ENCODE results near the gene SNX24.
"Not testable (repeated sequence)": the region's sequence is repeated elsewhere in the genome, so short reads cannot be mapped to it uniquely, and the experiment has no call there.

SNX24 gene, protein sequence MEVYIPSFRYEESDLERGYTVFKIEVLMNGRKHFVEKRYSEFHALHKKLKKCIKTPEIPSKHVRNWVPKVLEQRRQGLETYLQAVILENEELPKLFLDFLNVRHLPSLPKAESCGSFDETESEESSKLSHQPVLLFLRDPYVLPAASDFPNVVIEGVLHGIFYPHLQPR

DNA sequence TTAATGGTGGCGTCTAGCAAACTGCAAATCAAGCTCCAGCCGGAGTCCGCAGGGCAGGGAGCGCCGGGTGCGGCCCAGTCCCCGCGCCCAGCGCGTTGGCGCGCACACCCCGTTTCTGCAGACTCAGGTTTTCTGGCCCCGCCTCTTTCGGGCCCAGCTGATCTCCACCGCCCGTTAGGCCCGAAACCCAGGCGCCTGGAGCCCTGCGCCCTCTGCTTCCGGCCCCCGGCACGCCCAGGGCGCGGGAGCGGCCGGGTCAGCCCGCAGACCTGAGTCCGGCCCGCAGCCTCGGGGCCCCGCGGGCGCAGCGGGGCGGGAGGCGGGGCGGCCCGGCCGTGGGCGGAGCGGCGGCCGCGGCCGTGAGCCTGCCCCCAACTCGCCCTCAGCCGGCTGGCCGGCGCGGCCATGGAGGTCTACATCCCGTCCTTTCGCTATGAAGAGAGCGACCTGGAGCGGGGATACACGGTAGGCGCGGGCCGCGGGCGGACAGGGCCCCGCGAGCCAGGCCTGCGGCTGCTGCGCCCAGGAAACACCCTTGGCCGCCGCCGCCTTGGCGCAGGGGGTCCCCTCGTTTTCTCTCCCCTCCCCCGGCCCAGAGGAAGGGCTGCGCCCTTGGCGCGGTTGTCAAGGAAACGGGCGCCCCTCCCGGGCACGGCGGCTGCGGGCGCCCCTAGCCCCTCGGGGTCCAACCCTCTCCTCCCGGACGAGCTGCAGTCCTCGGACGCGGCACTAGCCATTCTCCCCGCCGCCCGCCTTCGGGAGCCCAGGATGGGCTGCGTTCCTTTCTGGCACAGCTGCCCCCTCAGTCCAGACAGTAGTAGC lies at the start of gene SNX24:
Gene SNX24 (plus strand): TSS at position 385 of the 822 bp plus-strand sequence. CDS start 21 bp downstream, at position 406.
- peak; percentile 28 for DNase-seq (ENCODE audit: low spot score)

DNA sequence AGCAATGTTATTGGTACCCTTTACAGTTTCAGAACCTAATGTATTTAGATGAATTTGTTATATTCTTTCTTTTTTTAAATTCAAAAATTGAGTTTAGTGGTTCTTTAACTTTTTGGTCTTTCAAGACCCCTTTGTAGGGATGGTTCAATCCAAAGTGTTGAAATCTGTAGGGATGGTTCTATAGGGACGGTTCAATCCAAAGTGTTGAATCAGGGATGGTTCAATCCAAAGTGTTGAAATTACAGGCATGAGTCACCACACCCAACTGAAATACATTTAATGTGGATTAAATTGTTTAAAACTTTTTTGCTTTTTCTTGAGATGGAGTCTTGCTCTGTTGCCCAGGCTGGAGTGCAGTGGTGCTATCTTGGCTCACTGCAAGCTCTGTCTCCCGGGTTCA lies 39.9 kb upstream of the SNX24 start:
- DNase-seq (ENCODE audit: low spot score): no peak

DNA sequence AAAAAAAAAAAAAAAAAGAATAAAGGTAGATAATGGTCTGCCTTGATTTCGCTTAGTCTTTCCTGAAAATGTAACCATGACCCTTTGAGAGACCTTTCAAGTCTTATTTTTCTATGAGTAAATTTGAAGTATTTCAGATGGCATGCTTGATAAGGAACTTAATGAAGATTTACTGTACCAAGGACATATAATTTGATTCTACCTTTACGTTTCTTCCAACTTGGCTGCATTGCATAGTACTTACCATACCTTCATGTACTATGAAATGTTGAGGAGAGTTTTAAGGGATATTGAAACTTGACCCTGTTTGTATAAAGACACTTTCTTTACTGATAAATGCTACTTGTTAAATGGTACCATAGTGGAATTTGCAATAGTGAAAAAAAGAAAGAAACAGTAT lies 35.0 kb upstream of the SNX24 start:
- DNase-seq (ENCODE audit: low spot score): no peak

DNA sequence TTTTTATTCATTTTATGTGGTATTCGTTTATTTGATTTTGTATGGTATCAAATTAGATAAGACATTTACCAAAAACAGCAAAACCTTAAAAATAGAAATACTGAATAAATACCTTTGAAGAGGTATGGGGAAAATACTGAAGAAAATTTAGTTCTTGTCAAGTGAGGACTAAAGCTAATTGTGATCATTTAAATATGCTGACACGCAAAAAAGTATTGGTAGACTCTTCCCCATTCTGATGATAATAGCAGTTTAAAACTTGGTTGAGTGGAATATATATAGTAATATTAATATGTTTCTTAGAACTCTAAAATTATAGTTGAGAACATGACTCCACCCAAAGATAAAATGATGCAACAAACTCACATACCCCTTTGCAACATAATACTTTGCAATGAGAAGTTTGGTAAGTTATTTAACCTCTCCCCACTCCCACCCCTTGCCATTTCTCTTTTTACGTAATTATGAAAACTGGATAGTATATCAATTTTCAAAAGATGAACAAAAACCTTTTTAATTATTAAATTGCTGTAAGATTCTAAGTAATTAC lies 30.1 kb upstream of the SNX24 start:
- DNase-seq (ENCODE audit: low spot score): no peak

DNA sequence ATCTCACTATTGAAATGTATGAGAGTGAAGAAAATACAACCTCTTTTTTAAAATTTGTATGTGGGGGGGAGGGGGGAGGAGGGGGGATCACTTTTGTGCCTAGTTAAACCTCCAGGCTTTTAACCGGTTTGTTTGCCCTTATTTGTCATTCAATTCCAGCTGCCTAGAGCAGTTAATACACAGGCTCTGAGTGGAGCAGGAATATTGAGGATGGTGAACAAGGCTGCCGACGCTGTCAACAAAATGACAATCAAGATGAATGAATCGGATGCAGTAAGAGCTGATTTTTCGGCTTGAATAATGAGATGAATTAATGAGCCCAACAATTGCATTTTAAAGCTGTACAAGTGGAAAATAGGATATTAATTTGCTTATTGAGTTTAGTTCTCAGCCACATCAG lies 28.7 kb upstream of the SNX24 start:
- no peak for DNase-seq (ENCODE audit: low spot score)

DNA sequence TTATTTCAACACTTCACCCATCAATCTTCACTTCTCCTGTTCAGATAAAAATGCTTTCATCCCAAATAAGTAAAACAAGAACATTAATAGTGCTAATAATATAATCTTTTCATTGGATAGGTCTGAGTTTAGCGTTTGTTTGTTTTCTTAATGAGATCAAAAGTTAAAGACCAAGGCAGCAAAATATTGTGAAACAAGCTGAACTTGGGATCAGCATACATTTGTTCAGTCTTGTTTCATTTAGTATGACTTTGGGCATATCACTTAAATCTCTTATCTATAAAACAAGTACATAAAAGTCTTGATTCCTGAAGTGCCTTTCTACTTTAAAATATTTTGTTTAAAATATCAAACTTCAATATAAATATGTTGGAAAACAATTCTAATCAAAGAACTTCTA lies 13.4 kb upstream of the SNX24 start:
- no peak for DNase-seq (ENCODE audit: low spot score)

DNA sequence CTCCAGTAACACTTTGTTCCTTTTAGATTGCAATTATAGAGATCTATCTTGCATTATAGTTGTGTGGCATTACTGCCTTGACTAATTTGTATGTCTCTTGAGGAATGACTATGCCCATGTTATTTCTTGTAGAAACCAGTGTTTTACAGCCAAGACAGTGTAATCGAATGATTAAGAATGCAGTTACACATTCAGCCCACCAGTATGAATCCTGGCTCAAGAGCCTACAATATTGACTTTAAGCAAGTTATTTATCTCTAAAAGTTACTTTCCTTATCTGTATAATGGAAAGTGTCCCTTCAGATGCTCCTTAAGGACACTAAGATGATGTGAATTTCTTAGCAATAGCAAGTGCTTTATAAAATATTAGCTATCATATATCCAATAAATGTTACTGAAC lies 9.7 kb upstream of the SNX24 start:
- no peak for DNase-seq (ENCODE audit: low spot score)

DNA sequence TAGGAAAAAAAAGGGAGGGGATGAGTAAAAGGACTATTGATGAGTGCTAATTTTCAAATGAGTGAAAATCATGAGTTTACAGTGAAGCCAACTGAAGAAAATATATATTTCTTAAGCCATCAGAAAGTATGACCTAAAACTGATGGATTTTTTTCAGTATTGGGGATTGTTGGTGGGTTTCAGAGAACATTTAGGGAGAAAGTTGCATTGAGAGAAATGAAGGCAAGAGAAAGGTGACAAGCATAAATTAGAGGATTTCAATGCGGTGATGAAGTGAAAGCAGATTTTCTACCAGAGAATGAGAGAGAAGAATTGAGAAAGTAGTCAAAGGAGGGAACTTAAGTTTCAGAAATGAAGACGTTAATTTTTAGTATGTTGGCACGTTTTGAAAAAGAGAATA lies 8.5 kb upstream of the SNX24 start:
- no peak for DNase-seq (ENCODE audit: low spot score)

DNA sequence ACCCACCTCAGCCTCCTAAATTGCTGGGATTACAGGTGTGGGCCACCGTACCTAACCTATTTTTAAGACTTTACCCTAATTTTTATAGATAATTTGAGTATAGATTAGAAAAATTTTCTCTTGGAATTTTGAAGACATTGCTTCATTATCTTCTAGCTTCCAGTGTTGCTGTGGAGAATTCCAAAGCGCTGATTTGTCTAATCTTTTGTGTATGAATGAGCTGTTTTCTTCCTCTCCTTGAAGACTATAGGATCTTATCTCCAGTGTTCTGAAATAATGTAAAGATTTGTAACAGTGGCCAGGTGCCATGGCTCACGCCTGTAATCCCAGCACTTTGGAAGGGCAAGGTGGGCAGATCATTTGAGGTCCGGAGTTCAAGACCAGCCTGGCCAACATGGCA lies 5.7 kb upstream of the SNX24 start:
- DNase-seq (ENCODE audit: low spot score): no peak

DNA sequence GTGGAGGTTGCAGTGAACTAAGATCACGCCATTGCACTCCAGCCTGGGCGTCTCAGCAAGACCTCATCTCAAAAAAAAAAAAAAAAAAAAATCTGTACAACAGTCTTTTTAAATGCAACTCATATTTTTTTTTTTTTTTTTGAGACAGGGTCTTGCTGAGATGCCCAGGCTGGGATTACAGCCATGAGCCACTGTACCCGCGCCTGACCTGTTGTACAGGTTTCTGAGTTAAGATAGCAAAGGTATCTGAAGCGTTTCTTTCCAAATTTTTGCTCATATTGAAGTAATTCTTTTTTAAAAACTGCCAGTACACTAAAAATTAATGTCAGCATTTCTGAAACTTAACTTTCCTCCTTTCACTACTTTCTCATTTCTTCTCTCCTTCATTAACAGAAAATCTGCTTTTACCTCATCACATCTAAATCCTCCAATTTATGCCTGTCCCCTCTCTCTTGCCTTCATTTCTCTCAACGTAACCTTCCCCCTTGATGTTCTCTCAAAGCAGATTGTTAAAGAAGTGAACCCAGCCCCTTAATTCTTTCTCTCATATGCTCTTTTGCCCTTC lies 3.3 kb upstream of the SNX24 start:
- no peak for DNase-seq (ENCODE audit: low spot score)

DNA sequence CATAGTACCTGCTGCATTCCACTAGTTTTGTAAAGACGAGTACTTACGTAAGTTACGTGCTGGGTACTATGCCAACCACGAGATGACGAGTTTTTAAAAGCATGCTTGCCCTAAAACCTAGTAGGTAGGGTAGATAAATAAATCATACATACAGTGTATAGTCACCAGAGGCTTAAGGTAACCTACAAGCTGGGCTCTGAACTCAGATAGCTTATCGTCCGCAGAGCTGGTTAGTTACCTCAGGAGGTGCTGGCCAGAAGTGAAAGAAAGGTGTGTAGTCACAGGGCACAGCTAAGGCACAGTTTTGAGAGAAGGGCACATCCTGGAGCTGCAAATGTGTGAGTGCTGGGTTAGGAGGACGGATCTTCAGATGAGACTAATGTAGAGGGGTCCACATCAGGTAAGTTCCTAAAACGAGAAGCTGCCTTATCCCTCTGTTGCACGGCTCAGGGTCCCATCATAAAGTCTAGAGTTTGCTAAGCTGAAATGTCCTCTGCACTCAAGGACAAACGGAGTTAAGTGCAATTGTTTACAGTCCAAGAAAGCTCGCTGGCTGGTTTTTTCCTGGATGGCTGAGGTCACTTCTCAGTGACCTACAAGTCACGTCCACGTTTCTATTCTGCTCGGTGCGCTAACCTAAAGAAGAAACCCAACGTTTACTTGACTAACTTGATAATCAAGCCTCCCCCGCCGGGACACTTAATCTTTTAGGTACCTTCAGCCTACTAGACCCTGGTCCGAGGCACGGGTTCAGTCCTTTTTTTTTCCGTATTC lies 1.1 kb upstream of the SNX24 start:
- no peak for DNase-seq (ENCODE audit: low spot score)

DNA sequence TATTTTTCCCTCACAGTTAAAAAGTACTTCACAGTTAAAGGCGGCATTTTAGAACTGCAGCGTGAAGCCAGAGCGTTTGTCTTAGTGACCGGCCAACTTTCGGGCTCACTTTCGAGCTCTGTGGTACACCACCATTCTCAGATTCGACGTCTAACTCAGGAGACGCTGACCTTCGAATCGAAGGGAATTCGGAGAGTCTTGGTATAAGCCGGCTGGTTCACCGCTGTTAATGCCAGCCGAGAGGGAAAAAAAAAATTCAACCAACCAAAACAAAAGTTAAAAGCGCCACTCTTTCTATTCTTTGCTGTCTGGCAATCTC lies 544 bp upstream of the SNX24 start:
- no peak for DNase-seq (ENCODE audit: low spot score)

DNA sequence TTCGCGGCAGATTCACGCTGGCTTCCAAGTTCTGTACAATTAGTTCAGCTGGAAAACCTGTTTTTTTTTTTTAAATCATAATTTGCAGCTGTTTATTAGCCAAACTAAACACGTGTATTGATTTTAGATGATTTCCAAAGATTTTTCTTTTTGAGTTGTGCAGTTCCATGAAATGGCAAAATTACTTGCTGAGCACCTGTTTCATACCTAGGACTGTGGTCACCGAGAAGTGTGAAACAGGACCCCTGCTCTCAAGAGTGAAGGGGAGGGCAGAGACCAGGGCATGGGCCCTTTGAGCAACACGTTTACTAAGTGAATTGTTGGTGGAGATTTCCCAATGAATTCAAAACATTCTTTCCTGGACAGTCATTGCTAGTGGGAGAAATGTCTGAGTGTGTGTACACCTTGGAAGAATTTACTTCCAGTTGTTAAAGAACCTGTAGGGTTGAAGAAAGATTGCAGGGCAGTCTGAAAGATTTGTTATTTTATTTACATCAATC lies 688 bp downstream of the SNX24 start:
- no peak for DNase-seq (ENCODE audit: low spot score)

DNA sequence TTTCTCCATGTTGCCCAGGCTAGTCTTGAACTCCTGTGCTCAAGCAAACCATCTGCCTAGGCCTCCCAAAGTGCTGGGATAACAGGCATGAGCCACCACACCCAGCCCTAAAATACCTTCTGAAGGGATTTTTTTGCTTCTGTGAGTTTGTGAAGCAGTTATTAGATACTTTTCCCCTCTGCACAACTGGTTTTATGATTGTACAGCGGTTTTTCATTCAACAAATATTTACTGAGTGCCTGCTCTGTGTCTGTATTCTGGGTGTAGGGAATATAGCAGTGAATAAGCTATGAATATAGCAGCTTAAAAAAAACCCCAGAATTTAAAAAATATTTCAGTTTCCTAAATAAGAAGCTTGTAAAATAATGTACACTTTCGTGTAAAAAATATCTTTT lies 2.3 kb downstream of the SNX24 start:
- DNase-seq (ENCODE audit: low spot score): no peak

DNA sequence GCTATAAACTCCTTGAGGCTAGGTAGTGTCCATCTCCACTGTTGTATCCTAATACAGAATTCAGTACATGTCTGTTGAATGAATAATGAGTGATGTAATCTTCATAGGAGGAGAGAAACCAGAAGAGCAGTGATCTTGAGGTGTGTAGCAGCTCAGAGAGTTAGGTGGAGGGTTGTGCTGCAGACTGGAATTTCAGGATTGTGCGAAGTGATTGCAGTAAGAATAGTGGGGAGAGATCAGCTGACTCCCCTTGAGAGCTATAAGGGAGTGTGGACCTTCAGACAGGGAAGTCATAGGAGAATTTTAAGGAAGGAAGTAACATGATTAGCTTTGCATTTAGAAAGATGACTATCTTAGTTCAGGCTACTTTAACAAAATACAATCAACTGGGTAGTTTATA lies 4.4 kb downstream of the SNX24 start:
- no peak for DNase-seq (ENCODE audit: low spot score)

DNA sequence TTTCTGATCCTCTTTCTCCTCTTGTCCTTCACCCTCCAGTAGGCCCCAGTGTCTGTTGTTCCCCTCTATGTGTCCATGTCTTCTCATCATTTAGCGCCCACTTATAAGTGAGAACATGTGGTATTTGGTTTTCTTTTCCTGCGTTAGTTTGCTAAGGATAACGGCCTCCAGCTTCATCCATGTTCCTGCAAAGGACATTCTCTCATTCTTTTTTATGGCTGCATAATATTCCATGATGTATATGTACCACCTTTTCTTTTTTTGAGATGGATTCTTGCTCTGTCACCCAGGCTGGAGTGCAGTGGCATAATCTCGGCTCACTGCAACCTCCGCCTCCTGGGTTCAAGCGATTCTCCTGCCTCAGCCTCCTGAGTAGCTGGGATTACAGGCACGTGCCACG lies 12.1 kb downstream of the SNX24 start:
- DNase-seq (ENCODE audit: low spot score): not testable (repeated sequence)

DNA sequence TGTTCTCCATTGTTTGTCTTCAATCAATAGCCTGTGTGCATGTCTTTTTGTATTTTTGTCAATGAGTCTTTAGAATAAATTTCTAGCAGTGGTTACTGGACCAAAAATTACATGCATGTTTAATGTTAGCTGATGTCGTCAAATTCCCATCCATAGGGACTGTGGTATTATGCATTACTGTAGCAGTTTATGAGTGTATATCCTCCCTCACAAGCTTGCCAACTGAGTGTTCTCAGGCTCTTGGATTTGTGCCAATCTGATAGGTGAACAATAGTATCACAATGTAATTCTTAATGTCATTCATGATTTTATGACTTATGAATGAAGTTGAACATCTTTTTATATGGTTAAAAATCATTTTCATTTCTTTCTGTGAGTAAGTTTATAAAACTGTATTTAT lies 13.0 kb downstream of the SNX24 start:
- DNase-seq (ENCODE audit: low spot score): no peak

DNA sequence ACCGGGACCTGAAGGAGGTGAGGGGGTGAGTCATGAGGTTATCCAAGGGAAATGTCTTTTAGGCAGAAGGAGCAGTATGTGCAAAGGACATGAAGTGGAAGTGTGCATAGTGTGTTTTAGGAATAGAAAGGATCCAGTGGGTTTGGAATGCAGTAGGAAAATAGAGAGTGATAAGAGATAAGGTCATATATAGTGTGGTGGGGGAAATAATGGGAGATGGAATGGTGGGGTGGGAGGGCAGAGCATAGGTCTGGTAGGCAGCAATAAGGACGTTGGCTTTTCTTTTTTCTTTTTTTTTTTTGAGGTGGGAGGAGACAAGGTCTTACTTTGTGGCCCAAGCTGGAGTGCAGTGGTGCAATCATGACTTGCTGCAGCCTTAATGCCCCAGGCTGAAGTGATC lies 17.8 kb downstream of the SNX24 start:
- DNase-seq (ENCODE audit: low spot score): no peak

DNA sequence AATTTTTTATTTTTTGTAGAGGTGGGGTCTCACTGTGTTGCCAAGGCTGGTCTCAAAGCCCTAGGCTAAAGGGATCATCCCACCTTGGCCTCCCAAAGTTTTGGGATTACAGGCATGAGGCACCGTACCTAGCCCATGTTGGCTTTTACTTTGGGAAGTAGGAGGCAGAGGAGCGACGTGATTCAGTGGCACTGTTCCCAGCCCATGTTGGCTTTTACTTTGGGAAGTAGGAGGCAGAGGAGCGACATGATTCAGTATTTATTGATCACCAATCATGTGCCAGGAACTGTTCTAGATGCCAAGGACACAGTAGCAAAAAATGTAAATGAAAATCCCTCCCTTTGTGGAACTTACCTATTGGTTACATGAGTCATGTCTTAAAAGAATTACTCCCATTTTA lies 18.3 kb downstream of the SNX24 start:
- no peak for DNase-seq (ENCODE audit: low spot score)

DNA sequence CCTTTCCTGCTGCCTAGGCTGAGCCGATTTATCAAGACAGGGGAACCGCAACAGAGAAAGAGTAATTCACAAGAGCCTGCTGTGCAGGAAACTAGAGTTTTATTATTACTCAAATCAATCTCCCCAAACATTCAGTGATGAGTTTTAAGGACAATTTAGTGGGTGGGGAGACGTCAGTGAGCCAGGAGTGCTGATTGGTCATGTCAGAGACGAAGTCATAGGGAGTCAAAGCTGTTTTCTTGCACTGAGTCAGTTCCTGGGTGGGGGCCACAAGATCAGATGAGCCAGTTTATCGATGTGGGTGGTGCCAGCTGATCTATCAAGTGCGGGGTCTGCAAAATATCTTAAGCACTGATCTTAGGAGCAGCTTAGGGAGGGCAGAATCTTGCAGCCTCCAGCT lies 19.0 kb downstream of the SNX24 start:
- DNase-seq (ENCODE audit: low spot score): no peak

DNA sequence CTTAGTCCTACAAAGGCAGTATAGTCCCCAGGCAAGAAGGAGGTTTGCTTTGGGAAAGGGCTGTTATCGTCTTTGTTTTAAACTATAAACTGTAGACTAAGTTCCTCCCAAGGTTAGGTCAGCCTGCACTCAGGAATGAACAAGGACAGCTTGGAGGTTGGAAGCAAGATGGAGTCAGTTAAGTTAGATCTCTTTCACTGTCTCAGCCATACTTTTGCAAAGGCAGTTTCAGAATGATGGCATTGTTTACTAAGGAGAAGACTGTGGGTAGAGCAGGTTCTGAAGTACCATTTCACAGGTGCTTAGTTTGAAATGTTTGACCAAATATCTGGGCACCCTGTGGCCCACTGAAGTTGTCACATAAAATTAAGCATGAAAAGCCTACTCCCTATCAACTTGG lies 19.4 kb downstream of the SNX24 start:
- no peak for DNase-seq (ENCODE audit: low spot score)

DNA sequence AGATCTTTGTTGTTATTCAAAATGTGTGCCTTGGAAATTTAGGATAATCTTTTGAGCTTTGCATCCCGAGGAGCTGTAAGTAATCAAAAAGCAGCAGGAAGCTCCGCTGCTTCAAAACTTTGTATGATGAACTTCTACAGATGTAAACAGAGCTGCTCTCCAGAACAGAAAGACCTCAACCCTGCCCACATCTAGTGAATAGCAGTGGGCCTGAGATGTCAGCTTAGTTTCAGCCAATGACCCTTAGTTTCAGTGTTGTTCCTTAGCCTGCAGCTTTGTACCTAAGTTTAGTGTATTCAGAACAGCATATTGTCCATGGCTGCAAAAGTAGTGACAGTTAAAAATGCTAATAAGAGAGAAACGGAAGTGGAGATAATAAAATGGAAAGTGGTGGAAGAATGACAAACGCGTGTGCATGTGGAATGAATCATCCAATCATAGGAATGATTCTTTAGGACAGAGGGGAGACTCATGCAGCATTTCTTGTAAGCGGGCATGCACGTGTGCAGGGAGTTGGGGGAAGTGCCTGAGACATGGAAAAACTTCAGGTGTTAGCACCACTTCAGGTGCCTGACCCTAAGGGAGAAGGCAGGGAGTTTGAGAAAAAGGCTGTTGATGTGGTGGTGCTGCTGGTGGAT lies 24.9 kb downstream of the SNX24 start:
- DNase-seq (ENCODE audit: low spot score): no peak

Measured in COLO829 (cell line).